HG02798 (cell line): Measurements from ENCODE around the gene CARMIL1.

Experiments
- ATAC-seq: cut with Tn5 transposase; IDR thresholded peaks from one replicate; pipeline ENCODE4 v1.9.1; 2021; ENCODE audit warnings: mild to moderate bottlenecking; ENCODE audit not compliant: unreplicated experiment, poor library complexity

CARMIL1 gene

GRCh38 chr6:25665455-25665854, 386.3 kb downstream of the CARMIL1 start:
- ATAC-seq: no peak

- ATAC-seq: no peak
Measured at GRCh38 chr6:25669413-25669812, 390.2 kb downstream of the CARMIL1 start.
